Fibroblast of skin of left biceps (primary cell): ENCODE measurements around the gene SLC22A23.

Experiments used
- DNase-seq, 2 experiments: peaks; one replicate each; pipeline ENCODE4 v3.0.0-alpha.2; 2013; ENCODE audit warnings: low read depth in 2 of 2

Gene SLC22A23

DNA sequence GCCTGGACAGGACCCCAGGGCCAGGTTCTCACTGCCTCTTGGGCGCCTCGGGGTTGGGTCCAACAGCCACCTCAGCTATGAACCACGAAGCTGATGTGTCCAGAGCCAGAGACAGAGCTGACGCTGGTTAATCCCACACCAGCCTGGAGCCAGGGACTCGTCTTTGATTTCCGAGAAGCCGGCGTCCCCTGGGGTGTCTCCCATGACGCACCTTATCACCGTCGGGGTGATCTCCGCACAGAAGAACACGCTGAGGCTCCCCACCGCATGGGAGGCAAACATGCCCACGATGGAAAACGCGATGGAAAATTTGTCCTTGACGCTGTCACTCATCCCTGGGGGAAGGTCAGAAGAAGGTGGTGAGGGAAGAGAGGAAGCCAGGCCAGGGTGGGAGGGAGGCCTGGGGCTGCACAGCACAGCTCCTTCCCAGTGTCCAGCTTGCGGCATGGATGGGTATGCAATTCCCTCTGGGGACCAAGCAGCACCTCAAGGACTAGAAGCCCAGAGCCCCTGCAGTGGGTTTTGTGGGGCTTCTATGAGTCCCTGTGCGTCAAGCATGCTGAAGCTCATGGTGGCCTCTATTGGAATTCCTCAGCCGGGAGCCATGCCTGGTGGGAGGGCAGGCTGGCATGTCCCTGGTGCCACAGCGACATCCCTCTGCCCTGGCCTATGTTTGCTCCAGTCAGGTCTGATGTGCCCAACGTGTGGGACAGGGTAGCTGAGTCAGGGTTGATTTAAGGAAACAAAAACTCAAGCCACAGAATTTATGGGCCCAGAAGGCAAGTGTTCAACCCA, 173.0 kb downstream of the SLC22A23 start:
- no peak for DNase-seq

DNA sequence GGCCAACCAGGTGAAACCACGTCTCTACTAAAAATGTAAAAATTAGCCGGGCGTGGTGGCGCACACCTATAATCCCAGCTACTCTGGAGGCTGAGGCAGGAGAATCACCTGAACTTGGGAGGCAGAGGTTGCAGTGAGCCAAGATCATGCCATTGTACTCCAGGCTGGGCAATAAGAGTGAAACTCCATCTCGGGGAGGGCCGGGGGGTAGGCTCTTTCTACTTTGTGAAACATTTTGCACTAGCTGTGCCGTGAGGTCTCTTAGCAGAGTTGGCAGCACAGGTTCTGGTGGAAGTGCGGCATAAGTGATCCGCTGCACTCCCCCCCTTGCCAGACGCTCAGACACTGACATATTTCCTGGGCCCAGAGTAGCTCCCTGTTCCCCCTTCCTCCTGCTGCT, 173.6 kb downstream of the SLC22A23 start:
- no peak for DNase-seq

DNA sequence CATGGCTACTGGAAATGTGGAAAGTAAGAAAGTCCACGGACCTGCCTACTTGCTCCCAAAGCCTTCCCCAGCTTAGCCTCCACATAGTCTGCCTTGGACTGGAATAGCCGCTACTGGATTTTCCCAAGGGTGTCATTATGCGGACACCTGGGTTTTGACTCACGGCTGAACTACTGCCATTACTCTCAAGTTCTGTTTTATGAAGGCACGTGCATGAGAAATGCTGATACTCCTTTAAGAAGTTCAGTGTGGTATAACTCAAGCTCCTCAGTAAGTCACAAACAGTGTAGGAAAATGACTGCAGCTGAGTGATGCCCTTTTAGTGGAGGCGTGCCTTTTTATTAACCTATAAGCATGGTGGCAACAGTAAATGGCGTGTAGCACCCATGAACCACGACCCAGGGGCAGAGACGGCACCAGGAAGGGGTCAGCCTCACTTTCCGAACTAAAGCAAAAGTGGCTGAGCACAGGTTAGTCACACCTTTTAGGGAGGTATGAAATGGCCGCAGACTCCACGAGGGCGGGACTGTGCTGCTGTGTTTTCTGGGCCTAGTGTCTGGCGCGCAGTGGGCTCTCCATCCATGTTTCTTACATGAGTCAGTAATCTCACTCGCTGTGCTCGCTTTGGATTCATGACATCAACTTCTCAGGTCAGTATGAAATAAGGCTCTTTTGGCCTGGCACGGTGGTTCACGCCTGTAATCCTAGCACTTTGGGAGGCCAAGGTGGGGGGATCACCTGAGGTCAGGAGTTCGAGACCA, 174.2 kb downstream of the SLC22A23 start:
- DNase-seq = no peak

DNA sequence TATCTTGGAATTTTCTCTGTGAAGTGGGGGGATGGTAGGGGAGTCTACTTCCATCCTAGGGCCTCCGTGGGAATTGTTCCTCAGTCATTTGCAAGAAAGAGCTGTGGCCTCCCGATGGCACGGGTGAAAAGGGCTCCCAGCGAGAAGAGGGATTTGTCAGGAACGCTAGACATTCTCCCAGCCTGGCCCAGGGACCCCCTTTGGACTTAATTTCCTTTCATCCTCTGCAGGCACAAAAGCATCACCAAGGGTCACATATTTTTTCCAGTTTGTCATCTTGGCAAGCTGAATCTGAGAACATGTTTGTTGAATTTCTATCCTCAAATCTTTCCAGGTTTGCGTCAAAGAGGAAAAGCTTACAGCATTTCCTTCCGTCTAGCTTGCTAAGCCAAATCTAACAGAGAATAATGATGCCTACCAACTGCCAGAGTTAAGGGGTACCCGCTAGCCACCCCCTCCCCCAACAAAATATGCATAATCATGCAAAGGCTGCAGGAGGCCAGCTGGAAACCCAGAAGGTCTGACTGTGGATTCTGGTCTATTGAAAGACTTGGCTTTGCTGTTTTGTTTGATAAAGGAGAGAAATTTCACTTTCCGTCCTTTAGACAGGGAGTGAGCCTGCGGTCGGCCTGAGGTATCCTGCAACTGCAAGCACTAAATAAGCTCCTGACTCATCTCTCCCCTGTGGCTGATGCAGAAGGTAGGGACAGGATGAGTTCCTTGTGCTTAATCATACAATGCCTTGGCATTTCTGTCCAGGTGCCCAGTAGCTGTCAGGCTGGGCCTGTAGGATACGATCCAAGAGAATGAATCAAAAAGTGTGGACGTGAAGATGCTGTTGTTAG, 175.0 kb downstream of the SLC22A23 start:
- DNase-seq = peak; percentile 75 to 81

DNA sequence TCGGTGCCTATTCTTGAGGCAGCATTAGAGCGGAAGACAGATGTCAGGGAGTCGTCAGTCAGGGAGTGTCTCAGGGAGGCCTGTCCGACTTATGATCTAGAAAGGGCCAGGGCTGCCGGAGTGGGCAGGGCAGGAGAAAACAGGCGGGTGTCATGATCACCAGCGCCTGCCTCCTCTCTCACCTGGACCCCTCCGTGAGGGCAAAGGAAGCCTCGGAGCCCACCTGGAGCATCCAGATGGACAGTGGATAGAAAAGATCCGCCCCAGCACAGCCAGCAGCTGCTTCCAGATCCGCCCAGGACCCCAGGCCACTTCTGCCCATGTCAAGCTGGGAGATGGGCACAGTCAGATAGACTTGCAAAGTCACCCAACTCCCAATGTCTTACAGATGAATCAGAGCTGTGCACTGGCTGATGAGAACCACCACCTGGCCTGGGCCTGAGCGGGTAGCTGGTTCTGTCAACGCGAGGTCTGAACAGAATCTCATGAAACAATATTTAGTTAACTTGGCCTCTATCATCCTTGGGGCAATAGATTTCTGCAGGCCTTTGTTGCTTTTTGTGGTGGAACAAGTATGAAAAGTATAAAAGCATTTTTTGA, 175.9 kb downstream of the SLC22A23 start:
- no peak for DNase-seq

DNA sequence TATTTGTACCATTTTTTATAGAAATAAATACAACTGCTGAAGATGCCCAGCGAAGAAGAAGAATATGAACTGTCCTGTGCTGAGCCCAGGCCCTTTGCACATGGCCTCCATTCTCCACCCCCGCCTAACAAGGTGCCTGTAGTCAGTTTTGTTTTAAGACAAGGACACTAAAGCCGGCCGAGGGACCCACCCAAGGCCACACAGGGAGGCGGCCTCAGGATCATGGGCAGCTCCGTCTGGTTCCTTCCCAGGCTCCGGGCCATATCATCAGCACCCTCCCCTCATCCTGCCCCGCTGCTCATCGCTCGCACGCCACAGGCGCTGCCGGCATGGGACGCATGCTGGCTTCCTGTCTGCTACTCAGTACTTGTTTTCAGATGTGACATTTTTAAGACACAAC, 176.8 kb downstream of the SLC22A23 start:
- no peak for DNase-seq

DNA sequence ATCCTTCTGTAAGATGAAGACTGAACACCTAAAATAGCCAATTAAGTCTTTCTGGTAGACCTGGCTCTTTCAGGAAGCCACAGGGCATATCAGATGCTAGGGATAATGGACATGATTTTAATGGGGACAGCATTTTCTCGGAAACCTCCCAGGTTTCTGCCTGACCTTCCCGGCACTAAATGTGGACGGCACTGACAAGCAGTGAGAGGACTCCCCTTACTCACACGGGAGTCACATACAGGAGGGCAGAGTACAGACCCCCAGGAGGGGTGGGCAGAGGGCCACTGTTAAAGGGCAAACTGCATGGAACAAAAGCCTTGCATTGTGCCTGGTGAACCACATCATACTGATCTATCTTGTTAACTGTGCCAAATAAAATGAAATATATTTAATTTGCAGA, 178.2 kb downstream of the SLC22A23 start:
- DNase-seq = no peak

DNA sequence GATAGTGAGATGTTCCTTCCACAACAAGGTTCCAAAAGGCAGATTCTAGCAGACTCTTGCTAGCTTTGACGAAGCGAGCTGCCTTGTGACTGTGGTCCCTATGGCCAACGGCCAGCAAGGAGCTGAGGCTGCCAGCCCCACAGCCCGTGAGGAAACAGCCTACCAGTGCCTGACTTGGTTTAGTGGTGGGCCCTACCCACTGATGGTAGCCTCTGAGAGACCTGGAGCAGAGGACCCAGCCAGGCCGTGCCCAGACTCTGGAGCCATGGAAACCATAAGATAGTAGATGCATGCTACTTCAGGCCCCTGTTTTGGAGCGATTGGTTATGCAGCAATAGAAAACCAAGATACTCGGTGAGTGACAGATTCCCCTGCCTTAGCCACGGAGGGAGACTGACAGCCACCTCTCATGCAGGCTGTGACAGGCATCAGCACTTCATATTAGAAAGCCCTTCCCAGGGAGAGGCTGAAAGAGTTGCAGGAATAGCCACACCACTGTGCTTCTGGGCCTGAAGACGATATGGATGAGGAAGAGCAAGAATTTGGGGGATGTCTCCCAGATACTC, 178.9 kb downstream of the SLC22A23 start:
- no peak for DNase-seq

DNA sequence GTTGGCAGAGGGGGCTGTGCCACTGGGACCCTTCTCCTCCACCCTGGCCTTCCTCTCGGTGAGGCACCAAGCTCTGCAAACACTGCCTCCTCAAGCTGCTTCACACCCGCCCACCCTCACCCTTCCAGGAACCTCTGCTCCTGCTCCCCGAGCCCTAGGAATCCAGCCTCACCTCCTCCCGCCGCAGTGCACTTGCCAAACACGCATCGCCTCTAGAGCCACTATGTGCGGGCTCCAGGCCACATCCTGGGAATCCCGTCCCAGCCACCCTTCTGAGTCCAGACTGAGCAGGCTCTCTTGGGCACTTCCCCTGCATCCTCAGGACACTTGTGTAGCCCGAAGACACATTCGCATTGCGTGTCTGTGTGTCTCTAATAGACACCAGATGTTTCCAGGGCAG, 179.6 kb downstream of the SLC22A23 start:
- DNase-seq = no peak

DNA sequence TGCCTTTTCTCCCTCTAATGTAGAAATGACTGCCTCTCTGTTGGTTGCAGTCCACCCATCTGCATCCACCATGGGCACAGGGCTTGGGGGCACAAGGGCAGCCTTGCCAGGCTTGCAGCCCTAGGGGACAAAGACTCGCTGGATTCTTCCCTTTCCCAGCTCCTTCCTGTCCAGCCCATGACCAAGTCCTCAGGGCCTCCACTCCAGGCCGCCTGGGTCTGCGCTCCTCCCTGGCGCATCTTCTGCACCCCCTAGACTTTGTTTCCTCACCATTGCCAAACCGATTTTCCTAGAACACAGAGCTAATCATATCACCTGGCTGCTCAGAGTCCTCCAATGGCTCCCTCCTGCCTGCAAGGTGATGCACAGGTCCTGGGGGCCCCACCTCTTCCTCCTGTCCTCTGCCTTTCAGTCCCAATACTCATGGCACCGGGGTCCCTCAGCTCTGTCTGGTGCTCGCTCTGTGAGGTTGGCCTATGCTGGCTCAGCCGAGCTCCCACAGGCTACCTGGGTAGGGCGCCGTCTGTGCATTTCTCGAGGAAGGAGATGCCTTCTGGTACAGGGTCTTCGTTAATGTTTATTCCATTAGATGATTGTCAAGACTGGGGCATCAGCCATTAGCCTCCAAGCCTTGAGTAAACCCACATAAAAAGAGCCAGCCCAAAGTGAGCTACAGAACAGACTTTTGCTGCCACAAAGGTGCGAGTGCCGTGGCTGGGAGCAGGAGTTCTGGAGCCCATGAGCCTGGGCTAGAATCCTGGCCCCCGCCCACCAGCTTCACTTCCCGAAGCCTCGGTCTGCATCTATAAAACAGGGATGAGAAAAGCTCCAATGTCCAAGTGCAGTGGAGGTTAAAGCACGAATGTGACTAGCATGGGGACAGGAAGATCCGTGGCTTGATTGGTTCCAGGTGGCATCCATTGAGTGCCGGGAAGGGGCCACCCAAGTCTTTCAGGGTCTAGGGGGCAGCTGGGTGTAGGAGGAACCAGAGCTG, 180.4 kb downstream of the SLC22A23 start:
- no peak for DNase-seq

DNA sequence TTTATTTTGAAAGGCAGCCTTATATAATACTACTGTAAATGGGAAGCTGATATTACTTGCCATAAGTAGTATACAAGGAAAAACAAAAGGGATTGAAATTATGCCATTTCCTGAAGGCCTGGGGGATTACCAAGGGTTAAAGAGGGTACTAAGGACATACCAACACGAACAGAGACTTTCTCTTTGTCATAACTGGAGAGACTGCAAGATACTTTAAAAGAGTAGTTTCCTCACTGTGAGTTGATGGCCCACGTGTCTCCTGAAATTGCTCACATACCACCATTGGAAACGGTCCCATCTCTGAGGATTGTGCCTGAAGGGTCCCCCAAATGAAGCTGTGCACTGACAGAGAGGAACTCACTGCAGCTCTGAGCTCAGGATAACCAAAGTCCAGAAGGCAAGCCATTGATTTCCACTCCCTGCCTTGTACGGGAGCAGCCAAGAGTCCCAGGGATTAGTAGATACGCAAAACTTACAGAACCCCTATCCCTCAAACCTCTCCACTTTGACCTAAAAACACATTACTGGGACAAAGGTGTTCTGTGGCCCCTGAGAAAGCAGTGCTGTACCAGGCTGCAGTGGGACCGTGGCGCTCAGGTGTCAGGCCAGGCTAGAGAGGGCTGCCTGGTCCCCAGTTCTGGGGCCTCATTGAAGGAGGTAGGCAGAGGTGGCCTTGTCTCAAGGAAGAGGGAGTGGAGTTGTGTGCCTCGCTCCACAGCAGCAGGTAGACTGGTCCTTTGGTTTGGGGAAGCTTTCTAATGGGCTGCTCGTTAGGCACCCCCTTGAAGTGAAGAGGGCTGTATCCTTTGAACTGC, 182.9 kb downstream of the SLC22A23 start:
- DNase-seq = no peak

DNA sequence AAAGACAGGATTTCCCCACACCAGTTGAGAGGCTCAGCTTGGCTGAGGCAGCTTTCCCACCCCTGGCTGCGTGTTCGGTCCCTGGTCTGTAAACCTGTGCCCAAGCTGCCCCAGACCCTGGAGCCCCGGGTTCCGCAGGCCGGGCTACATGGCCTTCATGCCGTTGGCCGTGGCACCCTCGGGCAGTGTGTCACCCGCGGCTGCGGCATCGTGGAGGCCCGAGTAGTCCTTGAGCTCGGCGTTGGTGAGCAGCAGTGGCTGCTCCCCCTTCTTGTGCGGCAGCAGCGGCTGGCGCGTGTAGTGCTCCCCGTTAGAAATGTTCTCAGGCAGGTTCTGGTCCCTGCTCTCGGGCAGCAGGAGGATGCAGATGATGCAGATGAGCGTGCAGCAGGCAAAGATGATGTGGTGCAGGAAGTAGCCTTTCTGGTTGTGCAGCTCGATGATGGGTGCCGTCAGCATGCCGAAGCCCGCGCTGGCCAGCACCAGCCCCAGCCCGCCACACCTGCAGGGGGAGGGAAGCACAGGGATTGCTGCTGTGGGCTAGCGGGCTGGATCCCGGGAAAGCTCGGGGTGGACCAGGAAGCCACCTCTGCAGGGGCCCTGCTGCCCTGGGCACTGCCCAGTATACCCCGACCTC, 183.8 kb downstream of the SLC22A23 start:
- no peak for DNase-seq

DNA sequence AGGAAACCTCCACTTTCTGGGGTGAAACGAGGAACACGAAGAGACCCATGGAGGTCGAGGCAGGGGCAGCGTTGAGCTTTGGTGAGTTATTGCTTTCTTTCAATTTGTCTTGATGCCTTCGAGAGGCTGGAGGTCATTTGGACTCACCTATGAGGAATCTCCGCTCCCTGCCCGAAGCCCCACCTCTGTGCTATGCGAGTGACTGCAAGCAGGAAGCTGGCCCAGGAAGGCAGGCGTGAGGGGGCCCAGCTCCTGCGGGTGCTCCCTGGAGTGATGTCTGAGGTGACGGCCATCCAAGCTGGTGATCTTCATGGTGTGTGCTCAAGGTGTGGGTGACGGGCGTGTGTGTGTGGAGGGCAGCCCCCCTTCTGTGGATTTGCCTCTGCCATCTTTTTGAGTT, 185.1 kb downstream of the SLC22A23 start:
- DNase-seq = no peak

DNA sequence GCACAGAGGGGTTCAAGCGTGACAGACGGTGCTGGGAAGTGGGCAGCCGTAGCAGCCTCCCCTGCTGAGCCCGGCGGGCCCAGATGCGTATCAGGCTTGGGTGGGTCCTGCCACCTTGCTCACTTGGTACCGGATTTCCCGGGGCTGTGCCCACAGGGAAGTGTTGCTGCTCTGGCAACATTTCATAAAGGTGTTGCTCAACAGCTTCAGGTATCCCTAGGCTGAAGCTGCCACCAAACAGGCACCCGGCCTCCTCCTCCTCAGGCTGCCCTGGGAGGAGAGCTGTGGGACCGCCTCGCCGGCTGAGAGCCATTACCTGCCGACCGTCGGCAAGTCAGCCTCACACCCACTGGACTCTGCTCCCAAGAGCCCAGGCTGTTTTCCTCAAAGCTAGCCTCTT, 186.6 kb downstream of the SLC22A23 start:
- DNase-seq = no peak

DNA sequence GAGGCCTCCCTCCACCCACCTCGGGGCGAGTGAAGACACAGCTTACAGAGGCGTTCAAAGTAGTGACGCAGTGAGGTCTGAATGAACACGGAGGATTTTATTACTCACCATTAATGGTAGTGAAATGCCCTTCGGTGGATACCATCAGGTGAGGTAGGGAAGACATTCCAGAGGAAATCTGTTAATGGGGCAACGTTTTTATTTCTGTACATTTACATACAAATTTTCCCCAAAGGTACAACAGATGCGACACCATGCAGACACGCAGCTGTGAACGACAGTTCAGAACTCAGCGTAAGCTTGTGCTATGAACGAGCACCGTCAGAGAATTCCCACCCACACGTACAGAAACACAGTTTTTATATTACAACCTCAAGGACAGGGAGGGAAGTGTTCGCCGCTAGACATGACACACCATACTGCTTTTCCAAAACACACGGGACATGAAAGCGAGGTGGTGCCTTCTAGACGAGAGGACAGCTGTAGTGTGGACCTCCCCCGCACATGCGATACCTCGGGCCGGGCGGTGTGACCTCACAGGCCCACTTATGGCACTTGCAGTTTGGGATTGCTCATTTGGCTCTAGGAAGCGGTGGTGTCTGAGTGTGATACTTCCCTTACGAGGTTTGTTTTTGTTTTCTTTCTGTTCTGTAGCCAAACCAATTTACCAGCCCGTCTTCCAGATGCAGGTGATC, 187.4 kb downstream of the SLC22A23 start:
- no peak for DNase-seq

DNA sequence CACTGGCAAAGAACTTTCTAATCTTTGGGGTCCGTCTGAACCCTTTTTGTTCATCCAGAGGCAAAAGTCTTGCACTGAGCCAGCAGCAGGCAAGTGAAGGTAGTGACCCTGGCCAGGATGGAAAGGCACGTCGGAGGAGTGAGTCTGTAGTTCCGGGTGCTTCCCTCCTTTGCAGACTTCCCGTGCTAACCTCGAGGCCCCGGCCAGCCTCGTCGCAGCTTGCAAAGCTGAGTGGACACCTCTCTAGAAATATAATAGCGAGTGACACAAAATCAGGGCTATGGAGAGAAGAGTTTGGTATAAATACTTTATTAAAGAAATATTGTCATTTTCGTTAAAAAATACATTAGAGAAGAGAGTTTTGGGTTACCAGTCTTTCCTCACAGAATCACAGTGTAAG, 188.2 kb downstream of the SLC22A23 start:
- DNase-seq = no peak

DNA sequence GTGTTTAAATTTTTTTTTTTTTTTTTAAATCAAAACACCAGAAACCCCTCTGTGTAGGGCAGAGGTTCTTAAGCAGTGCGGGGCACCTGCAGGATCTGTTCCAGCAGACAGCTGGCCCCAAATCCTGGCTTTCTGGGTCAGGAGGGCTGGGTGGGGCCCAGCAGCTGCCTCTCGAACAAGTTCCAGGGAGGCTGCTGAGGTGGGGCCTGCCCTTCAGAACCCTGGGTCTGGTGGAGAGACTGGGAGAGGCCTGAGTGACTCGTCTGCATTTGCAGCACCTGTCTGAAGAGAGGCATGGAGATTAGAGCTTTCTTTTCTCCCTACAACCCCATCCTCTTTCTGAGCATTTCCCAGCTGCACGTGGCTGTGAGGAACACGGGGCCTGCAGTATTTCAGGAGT, 189.7 kb downstream of the SLC22A23 start:
- DNase-seq = no peak

DNA sequence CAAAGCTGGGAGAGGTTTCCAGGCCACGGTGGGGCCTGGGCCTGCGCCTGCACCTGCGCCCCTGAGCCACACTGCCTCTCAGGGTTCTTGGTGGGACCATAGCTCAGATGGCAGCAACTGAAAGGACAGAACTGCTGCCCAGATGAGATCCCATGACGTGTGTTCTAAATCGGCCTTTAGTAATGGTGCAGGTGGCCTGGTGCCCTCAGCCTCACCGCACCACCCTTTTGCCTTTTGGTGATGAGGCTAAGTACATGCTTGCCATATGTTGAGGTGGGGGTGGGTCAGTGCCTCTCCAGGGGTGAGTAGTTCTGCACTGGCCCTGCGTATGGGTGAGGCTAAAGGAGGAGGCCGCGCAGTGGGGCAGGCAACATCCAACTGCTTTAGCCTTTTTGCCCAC, 190.7 kb downstream of the SLC22A23 start:
- DNase-seq = no peak
